22Rv1 (cell line): ENCODE data around the gene LONRF2.

ENCODE experiments used
- H3K27ac ChIP-seq: fragments of 450-650 bp; 2 replicates; pipeline ENCODE4 v1.5.1; 2017
- CTCF ChIP-seq: fragments of 450-650 bp; IDR thresholded peaks from 2 replicates; pipeline ENCODE4 v1.5.1; 2017; ENCODE audit warnings: mild to moderate bottlenecking
- ZFX ChIP-seq: fragments of 450-650 bp; IDR thresholded peaks from 2 replicates; pipeline ENCODE4 v1.6.1; 2017; ENCODE audit warnings: antibody characterized with exemption, borderline replicate concordance

LONRF2 gene

GRCh38 chr2:100320547-100321178, 1.6 kb downstream of the LONRF2 start:
- H3K27ac ChIP-seq = peak overlapping the region; percentile 81

GRCh38 chr2:100317634-100318033, 4.7 kb downstream of the LONRF2 start:
- H3K27ac ChIP-seq = no peak overlapping the region
- TF ChIP-seq CTCF (no peak), ZFX (no peak)

More at GRCh38 chr2:100320547-100321178, 1.6 kb downstream of the LONRF2 start:
- TF ChIP-seq CTCF (no peak), ZFX (no peak)

- TF ChIP-seq CTCF (no peak), ZFX (no peak)
- no peak overlapping the region for H3K27ac ChIP-seq
Observed at GRCh38 chr2:100309973-100310719, 12.2 kb downstream of the LONRF2 start.

- TF ChIP-seq CTCF = no peak
- TF ChIP-seq ZFX = no peak
- no peak overlapping the region for H3K27ac ChIP-seq
Observed at GRCh38 chr2:100309311-100309710, 13.0 kb downstream of the LONRF2 start.

- H3K27ac ChIP-seq = no peak overlapping the region
Observed at GRCh38 chr2:100303744-100304143, 18.6 kb downstream of the LONRF2 start.

GRCh38 chr2:100302585-100302892, 19.8 kb downstream of the LONRF2 start:
- TF ChIP-seq ZFX (no peak), CTCF (no peak)
- no peak overlapping the region; the same call in 1 of the 2 replicates for H3K27ac ChIP-seq

More at GRCh38 chr2:100303744-100304143, 18.6 kb downstream of the LONRF2 start:
- no peak for TF ChIP-seq CTCF
- no peak for TF ChIP-seq ZFX

GRCh38 chr2:100301881-100302584, 20.3 kb downstream of the LONRF2 start:
- TF ChIP-seq CTCF (no peak), ZFX (no peak)
- H3K27ac ChIP-seq = no peak overlapping the region
